Glutamatergic neuron (in vitro differentiated cells): ENCODE results near the gene NOS1AP. TPM values are rescaled to one million over a fixed set of nuclear protein-coding genes. Genes with fewer than 3 reads are reported as not detected.

Experiments
- DNase-seq: peaks from one replicate; pipeline ENCODE4 v3.0.0; 2022
- H3K27ac Mint-ChIP-seq: one replicate; pipeline ENCODE4 v1.8.0; 2020; ENCODE audit warnings: mild to moderate bottlenecking, mixed read lengths, inconsistent platforms; ENCODE audit not compliant: unreplicated experiment
- H3K27me3 Mint-ChIP-seq: one replicate; pipeline ENCODE4 v1.8.0; 2020; ENCODE audit warnings: mild to moderate bottlenecking, moderate library complexity, mixed read lengths, inconsistent platforms; ENCODE audit not compliant: unreplicated experiment
- H3K36me3 Mint-ChIP-seq: one replicate; pipeline ENCODE4 v1.8.0; 2020; ENCODE audit warnings: mild to moderate bottlenecking, mixed read lengths, inconsistent platforms; ENCODE audit not compliant: unreplicated experiment
- H3K4me1 Mint-ChIP-seq: one replicate; pipeline ENCODE4 v1.8.0; 2020; ENCODE audit warnings: mild to moderate bottlenecking, low read depth, mixed read lengths, inconsistent platforms; ENCODE audit not compliant: unreplicated experiment
- H3K4me3 Mint-ChIP-seq: one replicate; pipeline ENCODE4 v1.8.0; 2020; ENCODE audit warnings: mild to moderate bottlenecking, mixed read lengths, inconsistent platforms; ENCODE audit not compliant: unreplicated experiment
- H3K9me3 Mint-ChIP-seq: one replicate; pipeline ENCODE4 v1.8.0; 2020; ENCODE audit warnings: mild to moderate bottlenecking, moderate library complexity, mixed read lengths, inconsistent platforms; ENCODE audit not compliant: unreplicated experiment
- CTCF ChIP-seq: fragments of 200-600 bp; sonication (generic); IDR thresholded peaks from one replicate; pipeline ENCODE4 v1.5.0; 2021; ENCODE audit not compliant: partially characterized antibody, unreplicated experiment
- total RNA-seq: library from RNA; stranded (reverse); fragmentation: NEBNext Ultra II Directional; extraction: Animal tissue kit (Norgen Biotek cat#: 25700); gene quantifications from one replicate; pipeline ENCODE4 v1.2.1, GENCODE V29; 2021; ENCODE audit not compliant: unreplicated experiment

Gene NOS1AP
- total RNA-seq, 1 donor from 2014 or later = 12.7 TPM

DNA sequence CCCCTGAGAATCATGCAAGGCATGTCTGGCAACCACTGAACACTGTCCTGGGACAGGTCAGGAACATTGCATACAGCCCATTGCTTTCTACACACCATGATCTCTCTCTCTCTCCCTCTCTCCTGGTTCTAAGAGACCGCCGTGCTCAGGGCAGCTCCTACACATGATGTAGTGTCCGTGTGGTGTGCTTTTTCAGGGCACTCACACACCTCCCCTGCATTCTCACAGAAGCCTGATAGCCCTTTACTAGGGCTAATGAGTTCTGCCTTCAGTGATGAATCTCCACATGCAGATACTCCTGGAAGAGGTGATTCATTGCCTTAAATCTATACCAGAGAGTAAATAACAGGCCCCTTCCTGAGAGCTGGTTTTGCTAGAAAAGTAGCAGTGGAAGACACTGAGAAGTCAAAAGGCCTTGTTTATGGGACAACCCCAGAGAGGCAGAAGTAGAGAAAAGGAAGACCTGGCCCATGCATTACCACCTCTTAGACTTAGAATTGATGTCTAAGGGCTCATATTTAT, 38.7 kb upstream of the NOS1AP start:
- Mint-ChIP-seq H3K36me3 (peaks cover 5% of the 10 kb centered on the region), H3K4me3 (no peak overlapping the region), H3K9me3 (no peaks in the 10 kb centered on the region), H3K4me1 (peaks cover 6% of the 10 kb centered on the region), H3K27me3 (peaks cover 2% of the 10 kb centered on the region), H3K27ac (no peak overlapping the region)
- no peak for DNase-seq
- TF ChIP-seq CTCF = no peak

DNA sequence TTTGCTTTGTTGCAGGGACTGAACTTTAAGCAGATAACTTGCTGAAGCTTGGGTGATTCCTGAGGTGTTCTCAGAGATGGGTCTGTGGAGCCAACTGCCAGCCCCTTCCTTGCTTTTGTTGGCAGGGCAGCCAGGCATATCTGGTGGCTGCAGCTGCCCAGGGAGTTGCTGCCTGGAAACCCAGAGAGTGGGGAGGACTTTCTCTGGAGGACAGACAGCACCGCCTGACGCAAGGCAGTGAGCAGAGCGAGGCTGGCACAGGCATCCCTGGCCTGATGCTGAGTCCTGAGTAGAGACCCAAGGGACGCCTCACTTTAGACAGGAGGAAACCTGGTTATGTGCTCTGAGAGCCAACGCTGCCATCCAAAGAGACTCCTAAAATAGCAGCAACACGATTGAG, 36.1 kb upstream of the NOS1AP start:
- no peak for DNase-seq
- TF ChIP-seq CTCF = no peak
- Mint-ChIP-seq H3K4me1 (peaks cover 10% of the 10 kb centered on the region), H3K27ac (no peak overlapping the region), H3K9me3 (peaks cover 2% of the 10 kb centered on the region), H3K4me3 (no peak overlapping the region), H3K36me3 (peaks cover 4% of the 10 kb centered on the region), H3K27me3 (peaks cover 3% of the 10 kb centered on the region)

GRCh38 chr1:162035241-162035640, 34.2 kb upstream of the NOS1AP start:
- H3K9me3 Mint-ChIP-seq = peaks cover 2% of the 10 kb centered on the region
- TF ChIP-seq CTCF = no peak
- peaks cover 4% of the 10 kb centered on the region for H3K36me3 Mint-ChIP-seq
- H3K4me3 Mint-ChIP-seq = no peak overlapping the region
- peaks cover 2% of the 10 kb centered on the region for H3K27me3 Mint-ChIP-seq
- H3K4me1 Mint-ChIP-seq = peaks cover 7% of the 10 kb centered on the region
- DNase-seq = no peak
- H3K27ac Mint-ChIP-seq = no peak overlapping the region

DNA sequence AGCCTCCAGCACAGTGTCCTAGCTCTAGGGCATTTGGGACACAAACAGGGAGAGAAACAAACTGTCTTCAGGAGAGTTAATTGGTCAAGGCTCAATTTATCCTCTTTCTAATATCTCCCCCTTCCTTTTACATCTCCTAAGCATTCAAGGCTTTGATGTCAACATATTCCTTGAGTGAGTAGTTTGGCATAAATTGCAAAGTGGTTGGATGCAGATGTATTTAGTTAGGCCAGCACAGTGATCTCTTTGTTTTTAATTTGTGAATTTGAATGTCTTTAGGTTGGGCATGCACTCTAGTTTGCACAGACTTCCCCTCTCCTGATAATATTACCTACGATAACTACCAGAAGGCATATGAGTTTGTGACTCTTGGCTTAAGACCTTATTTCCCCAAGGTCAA, 33.3 kb upstream of the NOS1AP start:
- Mint-ChIP-seq H3K27ac (no peak overlapping the region), H3K27me3 (peaks cover 2% of the 10 kb centered on the region), H3K9me3 (peaks cover 2% of the 10 kb centered on the region), H3K4me3 (no peak overlapping the region), H3K4me1 (peaks cover 7% of the 10 kb centered on the region), H3K36me3 (peaks cover 4% of the 10 kb centered on the region)
- TF ChIP-seq CTCF = no peak
- DNase-seq = no peak

GRCh38 chr1:162038624-162039023, 30.9 kb upstream of the NOS1AP start:
- H3K27ac Mint-ChIP-seq = no peak overlapping the region
- DNase-seq = no peak
- peaks cover 4% of the 10 kb centered on the region for H3K36me3 Mint-ChIP-seq
- H3K27me3 Mint-ChIP-seq = peaks cover 2% of the 10 kb centered on the region
- peaks cover 2% of the 10 kb centered on the region for H3K9me3 Mint-ChIP-seq
- H3K4me3 Mint-ChIP-seq = no peak overlapping the region
- no peak for TF ChIP-seq CTCF
- H3K4me1 Mint-ChIP-seq = peaks cover 7% of the 10 kb centered on the region
